ENCODE results near the gene AMOTL2.

GRCh38 chr3:134338516-134339261 lies 35.6 kb downstream of the AMOTL2 start:
- TF ChIP-seq, protein P1, sequence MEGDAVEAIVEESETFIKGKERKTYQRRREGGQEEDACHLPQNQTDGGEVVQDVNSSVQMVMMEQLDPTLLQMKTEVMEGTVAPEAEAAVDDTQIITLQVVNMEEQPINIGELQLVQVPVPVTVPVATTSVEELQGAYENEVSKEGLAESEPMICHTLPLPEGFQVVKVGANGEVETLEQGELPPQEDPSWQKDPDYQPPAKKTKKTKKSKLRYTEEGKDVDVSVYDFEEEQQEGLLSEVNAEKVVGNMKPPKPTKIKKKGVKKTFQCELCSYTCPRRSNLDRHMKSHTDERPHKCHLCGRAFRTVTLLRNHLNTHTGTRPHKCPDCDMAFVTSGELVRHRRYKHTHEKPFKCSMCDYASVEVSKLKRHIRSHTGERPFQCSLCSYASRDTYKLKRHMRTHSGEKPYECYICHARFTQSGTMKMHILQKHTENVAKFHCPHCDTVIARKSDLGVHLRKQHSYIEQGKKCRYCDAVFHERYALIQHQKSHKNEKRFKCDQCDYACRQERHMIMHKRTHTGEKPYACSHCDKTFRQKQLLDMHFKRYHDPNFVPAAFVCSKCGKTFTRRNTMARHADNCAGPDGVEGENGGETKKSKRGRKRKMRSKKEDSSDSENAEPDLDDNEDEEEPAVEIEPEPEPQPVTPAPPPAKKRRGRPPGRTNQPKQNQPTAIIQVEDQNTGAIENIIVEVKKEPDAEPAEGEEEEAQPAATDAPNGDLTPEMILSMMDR (IDR thresholded peaks at IDR 0.05; ENCODE audit: low read depth, low read length, missing input control), result no peak
- TF ChIP-seq TAF1 (conservative IDR thresholded peaks at IDR 0.05) (no peak), JUND (IDR thresholded peaks at IDR 0.05) (no peak), REST (IDR thresholded peaks at IDR 0.05) (no peak), ATF3 (IDR thresholded peaks at IDR 0.05) (no peak), ZBTB33 (IDR thresholded peaks at IDR 0.05) (no peak), HNF4A (conservative IDR thresholded peaks at IDR 0.05) (no peak), MAX (IDR thresholded peaks at IDR 0.05) (no peak), RAD21 (IDR thresholded peaks at IDR 0.05) (no peak), EGR1 (IDR thresholded peaks at IDR 0.05; ENCODE audit: low read depth in 2 of 2) (no peak), RXRA (IDR thresholded peaks at IDR 0.05) (no peak), YY1 (IDR thresholded peaks at IDR 0.05) (no peak), FOXA1 (IDR thresholded peaks at IDR 0.05) (no peak), GABPA (IDR thresholded peaks at IDR 0.05 in 1 of 2, conservative IDR thresholded peaks at IDR 0.05 in 1 of 2) (no peak)
